Activated T-cell treated with anti-CD3 and anti-CD28 coated beads, Interleukin-2, amount 50 U/mL, for 4 hours (primary cell): ENCODE measurements around the gene TYW5. TPM values are rescaled to one million over a fixed set of nuclear protein-coding genes. Genes with fewer than 3 reads are reported as not detected.

Experiments
- ATAC-seq, 2 donors: fragments of 200-7000 bp; cut with Tn5 transposase; one replicate each; pipeline ENCODE4 v1.10.0; 2021
- DNase-seq: peaks from one replicate; pipeline ENCODE4 v3.0.0-alpha.2; 2020
- H3K27me3 Mint-ChIP-seq: one replicate; pipeline ENCODE4 v1.8.0; 2021; ENCODE audit warnings: low read depth, mixed read lengths
- H3K36me3 Mint-ChIP-seq: one replicate; pipeline ENCODE4 v1.8.0; 2022; ENCODE audit warnings: mixed read lengths; ENCODE audit not compliant: insufficient read depth
- H3K4me1 Mint-ChIP-seq: one replicate; pipeline ENCODE4 v1.8.0; 2021; ENCODE audit warnings: low read depth, mixed read lengths
- H3K4me3 Mint-ChIP-seq: one replicate; pipeline ENCODE4 v1.8.0; 2021; ENCODE audit warnings: mild to moderate bottlenecking, moderate library complexity, mixed read lengths
- H3K9me3 Mint-ChIP-seq: one replicate; pipeline ENCODE4 v1.8.0; 2021; ENCODE audit warnings: mixed read lengths
- total RNA-seq, 3 donors: library from RNA; stranded (reverse); gene quantifications; one replicate each; pipeline ENCODE4 v1.2.1, GENCODE V29; 2021

The TYW5 gene
- total RNA-seq, 3 donors from 2014 or later, result 8.5 to 9.8 (median 9.7) TPM

DNA sequence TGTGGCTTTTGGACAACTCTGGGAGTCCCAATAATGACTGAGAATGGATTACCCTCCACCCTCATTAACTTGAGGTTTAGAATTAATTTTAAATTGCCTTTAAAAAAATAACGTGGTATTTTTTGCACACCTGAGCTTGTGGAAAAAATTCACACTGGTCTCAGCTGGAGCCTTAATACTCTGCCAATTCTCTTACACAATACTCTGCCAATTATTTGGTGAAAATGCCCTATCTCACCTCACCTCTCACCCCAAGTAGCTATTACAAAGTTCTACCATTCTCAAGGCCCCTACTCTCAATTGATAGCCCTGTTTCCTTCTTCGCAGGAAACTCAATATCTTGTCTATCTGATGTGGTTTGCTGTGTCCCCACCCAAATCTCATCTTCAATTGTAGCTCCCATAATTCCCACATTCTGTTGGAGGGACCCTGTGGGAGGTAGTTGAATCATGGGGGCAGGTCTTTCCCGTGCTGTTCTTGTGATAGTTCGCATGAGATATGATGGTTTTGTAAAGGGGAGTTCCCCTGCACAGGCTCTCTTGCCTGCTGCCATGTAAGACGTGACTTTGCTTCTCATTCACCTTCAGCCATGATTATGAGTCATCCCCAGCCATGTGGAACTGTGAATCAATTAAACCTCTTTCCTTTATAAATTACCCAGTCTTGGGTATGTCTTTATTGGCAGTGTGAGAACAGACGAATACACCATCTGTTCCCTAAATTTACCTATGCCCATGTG lies 71.6 kb downstream of the TYW5 start:
- Mint-ChIP-seq H3K4me1 (no peaks in the 10 kb centered on the region), H3K36me3 (no peaks in the 10 kb centered on the region), H3K27me3 (peaks cover 18% of the 10 kb centered on the region), H3K4me3 (no peak overlapping the region), H3K9me3 (peaks cover 8% of the 10 kb centered on the region)
- DNase-seq (no peak), ATAC-seq (no peak)

DNA sequence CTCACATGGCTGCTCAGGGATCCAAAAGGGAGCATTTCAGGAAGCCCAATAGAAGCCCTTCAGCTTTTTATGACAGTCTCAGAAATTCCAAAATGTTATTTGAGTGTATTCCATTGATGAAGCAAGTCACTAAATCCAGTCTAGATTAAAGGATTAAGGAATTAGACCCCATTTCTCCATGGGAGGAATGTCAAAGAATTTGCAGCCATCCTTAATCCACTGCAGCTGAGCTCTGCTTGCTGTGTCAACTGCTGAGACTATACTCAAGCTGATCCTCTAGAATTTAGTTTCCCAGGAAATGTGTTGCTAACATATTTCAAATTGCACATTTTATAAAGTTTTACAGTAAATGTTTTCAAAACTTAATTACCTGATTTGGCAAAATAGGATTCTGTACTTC lies 72.6 kb downstream of the TYW5 start:
- no peak for DNase-seq
- Mint-ChIP-seq H3K4me3 (no peak overlapping the region), H3K4me1 (no peaks in the 10 kb centered on the region), H3K27me3 (peaks cover 18% of the 10 kb centered on the region), H3K36me3 (no peaks in the 10 kb centered on the region), H3K9me3 (peaks cover 8% of the 10 kb centered on the region)
- ATAC-seq, result no peak

Other genes with a start within 250 kb of the TYW5 start
- 1 to 10 TPM; 2.2 to 2.6 (median 2.3) TPM for gene FTCDNL1, start 104.3 kb downstream of the TYW5 start, total RNA-seq
- 10 to 100 TPM; 15.1 to 17.8 (median 17.7) TPM for gene C2orf69, start 44.2 kb downstream of the TYW5 start, total RNA-seq
- gene MAIP1, start 91 bp upstream of the TYW5 start, total RNA-seq, result 10 to 100 TPM; 51.1 to 53.7 (median 53.6) TPM